ENCODE data around the gene PHLDB2. TPM values are rescaled to one million over a fixed set of nuclear protein-coding genes. Genes with fewer than 3 reads are reported as not detected.

Gene PHLDB2
- total and polyA plus RNA-seq, 10 of the 15 experiments (the other 5 are each of a cell fraction or from before 2014, with no cell fraction given), result 0.03 to 0.67 (median 0.40) TPM

- WGBS (ENCODE audit: insufficient coverage, insufficient replicate concordance, low lambda C conversion rate, missing lambda C conversion rate), result 0% methylated on average over 1 of the region's 1 CpG
- no peaks in the 10 kb centered on the region for H3K27me3 ChIP-seq (replicated peaks in 1 of 2; ENCODE audit: control insufficient read depth in 2 of 2, insufficient read depth in 2 of 2, low read length in 1 of 2)
- H3K4me2 ChIP-seq (ENCODE audit: control insufficient read depth, insufficient read depth), result no peak overlapping the region
- H3K4me1 ChIP-seq (ENCODE audit: control insufficient read depth, insufficient read depth, low read length), result no peaks in the 10 kb centered on the region
- ChIA-PET RAD21 (ENCODE audit: unreplicated experiment) (no interaction called here), CTCF (no interaction called here), POLR2A (no interaction called here), SMC1A (ENCODE audit: uncharacterized antibody, unreplicated experiment) (interaction anchor here (2.1 to 2.5 kb wide), 2 partner anchors 8 to 46 kb away, joined by 8 to 12 read pairs; no protein-coding TSS in a partner anchor)
- BruUV-seq (replicated peaks), result no TSS peak
- ATAC-seq, result no peak
- no peak overlapping the region for H3K4me3 ChIP-seq
- no peaks in the 10 kb centered on the region for H3K79me2 ChIP-seq (ENCODE audit: control insufficient read depth, insufficient read depth, low read length)
- H3K9ac ChIP-seq (ENCODE audit: control insufficient read depth, insufficient read depth, low read length), result no peak overlapping the region
- no peaks in the 10 kb centered on the region for H3K36me3 ChIP-seq (ENCODE audit: control insufficient read depth in 2 of 2, insufficient read depth in 2 of 2, low read length in 1 of 2)
- intact Hi-C loops (cut with micrococcal nuclease; ENCODE audit: unreplicated experiment), result no loop called here
- H4K20me1 ChIP-seq (ENCODE audit: control insufficient read depth, insufficient read depth), result no peaks in the 10 kb centered on the region
- no peak for DNase-seq (ENCODE audit: low read depth, low spot score)
- H3K9me3 ChIP-seq (replicated peaks; ENCODE audit: control insufficient read depth, insufficient read depth, low read length), result no peaks in the 10 kb centered on the region
- H2AFZ ChIP-seq (ENCODE audit: control insufficient read depth, low read depth, low read length), result no peak overlapping the region
- H3K27ac ChIP-seq (ENCODE audit: control insufficient read depth, insufficient read depth), result no peak overlapping the region
- no peak for FAIRE-seq
- in situ Hi-C loops (cut with MboI), result no loop called here
- TF ChIP-seq HCFC1 (IDR thresholded peaks at IDR 0.05; ENCODE audit: low read length), result no peak
- no peak for TF ChIP-seq ZBTB11 (CRISPR knock-in tag; IDR thresholded peaks at IDR 0.05)
- no peak for TF ChIP-seq CREB1 (IDR thresholded peaks at IDR 0.05; ENCODE audit: low read depth)
- no peak for TF ChIP-seq FOS (IDR thresholded peaks at IDR 0.05; ENCODE audit: borderline replicate concordance, extremely low read depth, insufficient read length)
- no peak for TF ChIP-seq ASH2L (IDR thresholded peaks at IDR 0.05; ENCODE audit: borderline replicate concordance, low read depth)
- TF ChIP-seq SUPT20H (IDR thresholded peaks at IDR 0.05; ENCODE audit: borderline replicate concordance, control insufficient read depth, low read depth, low read length), result no peak
- no peak for TF ChIP-seq HDAC2 (IDR thresholded peaks at IDR 0.05)
- no peak for TF ChIP-seq MTA3 (IDR thresholded peaks at IDR 0.05; ENCODE audit: borderline replicate concordance, low read length)
- no peak for TF ChIP-seq MAX (IDR thresholded peaks at IDR 0.05; ENCODE audit: low read depth, low read length)
- TF ChIP-seq ZBED1 (IDR thresholded peaks at IDR 0.05; ENCODE audit: borderline replicate concordance), result no peak
- no peak for TF ChIP-seq TAF1 (IDR thresholded peaks at IDR 0.05; ENCODE audit: borderline replicate concordance, low read depth, low read length)
- no peak for TF ChIP-seq BCL3 (IDR thresholded peaks at IDR 0.05; ENCODE audit: borderline replicate concordance, insufficient read depth, low read depth, low read length, poor library complexity, severe bottlenecking)
- TF ChIP-seq WRNIP1 (IDR thresholded peaks at IDR 0.05; ENCODE audit: borderline replicate concordance, low read depth, low read length), result no peak
- no peak for TF ChIP-seq PBX3 (IDR thresholded peaks at IDR 0.05; ENCODE audit: insufficient replicate concordance, low read depth, low read length)
- no peak for TF ChIP-seq ZNF592 (IDR thresholded peaks at IDR 0.05)
Observed at GRCh38 chr3:111813979-111814378, 45.1 kb upstream of the PHLDB2 start.
